T-cell (primary cell): ENCODE measurements around the gene FRG2. TPM values are rescaled to one million over a fixed set of nuclear protein-coding genes. Genes with fewer than 3 reads are reported as not detected.
"Not testable (repeated sequence)": the region's sequence is repeated elsewhere in the genome, so short reads cannot be mapped to it uniquely, and the experiment has no call there.

ENCODE experiments used
- ATAC-seq, 4 experiments: fragments of 200-7000 bp in 3 of 4; fragments of 150-1000 bp in 1 of 4; cut with Tn5 transposase; replicated peaks in 1 of 4; 1 replicate in 3 of 4; 2 replicates in 1 of 4; pipeline ENCODE4 v1.10.0; 2021; ENCODE audit warnings: moderate library complexity in 3 of 4, mild to moderate bottlenecking in 2 of 4, moderate number of reproducible peaks in 1 of 4
- CTCF ChIA-PET, 2 donors: fragments of 300-600 bp; sonication (Branson Sonifier 250); formaldehyde crosslinking; loops; one replicate each; lab custom pipeline; 2022; ENCODE audit warnings: antibody characterized with exemption in 2 of 2; lab: Charles Lee
- POLR2A ChIA-PET, 2 donors: fragments of 300-600 bp; sonication (Branson Sonifier 250); formaldehyde crosslinking; loops; one replicate each; lab custom pipeline; 2022; ENCODE audit warnings: antibody characterized with exemption in 2 of 2; lab: Charles Lee
- DNase-seq, 35 experiments: peaks; one replicate each; pipeline versions ENCODE4 v3.0.0 to v3.0.0-alpha.2; 2013 to 2023
- H3K27ac ChIP-seq: one replicate; pipeline ENCODE4 v1.5.1; 2013; ENCODE audit warnings: low read length
- H3K27me3 ChIP-seq, 2 experiments: replicated peaks in 1 of 2; 1 replicate in 1 of 2; 2 replicates in 1 of 2; pipeline versions ENCODE4 v1.6.1 to v1.7.0; 2013; ENCODE audit warnings: low read length in 1 of 2, mixed read lengths in 1 of 2; ENCODE audit not compliant: control insufficient read depth in 2 of 2, insufficient read depth in 2 of 2; ENCODE audit errors: extremely low read depth in 1 of 2
- H3K36me3 ChIP-seq, 2 donors: 1 replicate in 1 of 2; 2 replicates in 1 of 2; pipeline versions ENCODE4 v1.6.1 to v1.7.0; 2013; ENCODE audit warnings: low read length in 1 of 2; ENCODE audit not compliant: control insufficient read depth in 2 of 2, insufficient read depth in 1 of 2; ENCODE audit errors: extremely low read depth in 1 of 2
- H3K4me1 ChIP-seq, 2 experiments: 1 replicate in 1 of 2; 2 replicates in 1 of 2; pipeline versions ENCODE4 v1.6.1 to v1.7.0; 2013; ENCODE audit warnings: low read length in 2 of 2, mixed read lengths in 1 of 2; ENCODE audit not compliant: insufficient read depth in 2 of 2, control insufficient read depth in 1 of 2; ENCODE audit errors: extremely low read depth in 1 of 2
- H3K4me3 ChIP-seq, 2 donors: 1 replicate in 1 of 2; 2 replicates in 1 of 2; pipeline versions ENCODE4 v1.5.1 to v1.7.0; 2013; ENCODE audit warnings: mild to moderate bottlenecking in 2 of 2, low read length in 1 of 2, moderate library complexity in 1 of 2; ENCODE audit not compliant: control insufficient read depth in 1 of 2; ENCODE audit errors: extremely low read depth in 1 of 2
- H3K9me3 ChIP-seq: 2 replicates; pipeline ENCODE4 v1.7.0; 2013
- H3K27ac Mint-ChIP-seq, 2 donors: one replicate each; pipeline ENCODE4 v1.8.0; 2020 to 2021; ENCODE audit warnings: mild to moderate bottlenecking in 2 of 2, mixed read lengths in 2 of 2
- H3K27me3 Mint-ChIP-seq, 2 donors: one replicate each; pipeline ENCODE4 v1.8.0; 2021 to 2022; ENCODE audit warnings: mixed read lengths in 2 of 2
- H3K36me3 Mint-ChIP-seq: one replicate; pipeline ENCODE4 v1.8.0; 2021; ENCODE audit warnings: mixed read lengths
- H3K4me1 Mint-ChIP-seq, 3 donors: one replicate each; pipeline ENCODE4 v1.8.0; 2020 to 2022; ENCODE audit warnings: mixed read lengths in 3 of 3, mild to moderate bottlenecking in 1 of 3
- H3K4me3 Mint-ChIP-seq, 3 donors: one replicate each; pipeline ENCODE4 v1.8.0; 2020 to 2022; ENCODE audit warnings: mild to moderate bottlenecking in 3 of 3, mixed read lengths in 3 of 3, moderate library complexity in 3 of 3
- H3K9me3 Mint-ChIP-seq, 3 donors: one replicate each; pipeline ENCODE4 v1.8.0; 2020 to 2022; ENCODE audit warnings: mixed read lengths in 3 of 3
- WGBS: methylation state at CpG from one replicate; pipeline ENCODE4 v1.1.5; 2013; ENCODE audit warnings: missing lambda C conversion rate; ENCODE audit not compliant: insufficient coverage; 5-methylcytosine and 5-hydroxymethylcytosine counted together
- total RNA-seq, 35 experiments: library from RNA in 6 of 35; stranded (reverse) in 6 of 35; fragments of 120-200 nt in 1 of 35; gene quantifications; one replicate each; pipeline versions ENCODE4 v1.2.1 to v1.2.4 and lab custom pipeline; 2013 to 2026

FRG2 gene
- total RNA-seq (not detected), total RNA-seq (lab: John Stamatoyannopoulos, UW) (0 to 0.12 (median 0) reads per million in 29 experiments)
- not detected for total RNA-seq (2013)

DNA sequence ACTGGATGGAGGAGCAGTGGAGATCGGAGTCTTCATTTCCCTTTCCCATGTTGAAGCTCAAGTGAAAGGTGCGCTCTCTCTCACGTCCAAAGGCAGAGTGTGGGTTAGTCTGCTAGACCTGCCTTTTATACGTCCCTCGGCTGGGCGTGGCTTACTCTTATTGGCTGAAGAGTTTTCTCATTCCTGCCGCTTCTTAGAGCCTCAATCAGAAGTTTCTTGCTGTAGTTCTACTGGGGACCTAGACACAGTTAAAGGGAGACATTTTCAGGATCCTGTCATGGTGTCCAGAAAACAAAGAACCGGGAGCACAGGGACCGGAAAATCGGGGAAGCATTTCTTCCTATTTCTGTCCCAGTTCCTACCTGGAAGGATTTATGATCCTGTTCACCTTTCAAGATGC is at the start of gene FRG2:
TSS of gene FRG2 (minus strand) at position 101 of the 400 bp plus-strand sequence. CDS start at position 49, 52 bp downstream.
- H3K27ac ChIP-seq, ATAC-seq, H3K4me3 ChIP-seq, H3K36me3 ChIP-seq, POLR2A ChIA-PET, H3K4me3 Mint-ChIP-seq, CTCF ChIA-PET, H3K27me3 Mint-ChIP-seq, H3K27me3 ChIP-seq, H3K4me1 ChIP-seq, H3K9me3 ChIP-seq, H3K27ac Mint-ChIP-seq, DNase-seq, H3K36me3 Mint-ChIP-seq, H3K9me3 Mint-ChIP-seq, H3K4me1 Mint-ChIP-seq: not testable (repeated sequence)
- WGBS = no CpG with 5 or more reads among the region's 10 CpGs

DNA sequence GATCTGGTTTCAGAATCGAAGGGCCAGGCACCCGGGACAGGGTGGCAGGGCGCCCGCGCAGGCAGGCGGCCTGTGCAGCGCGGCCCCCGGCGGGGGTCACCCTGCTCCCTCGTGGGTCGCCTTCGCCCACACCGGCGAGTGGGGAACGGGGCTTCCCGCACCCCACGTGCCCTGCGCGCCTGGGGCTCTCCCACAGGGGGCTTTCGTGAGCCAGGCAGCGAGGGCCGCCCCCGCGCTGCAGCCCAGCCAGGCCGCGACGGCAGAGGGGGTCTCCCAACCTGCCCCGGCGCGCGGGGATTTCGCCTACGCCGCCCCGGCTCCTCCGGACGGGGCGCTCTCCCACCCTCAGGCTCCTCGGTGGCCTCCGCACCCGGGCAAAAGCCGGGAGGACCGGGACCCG is 41.3 kb upstream of the FRG2 start:
- H3K9me3 ChIP-seq, H3K27ac Mint-ChIP-seq, H3K27me3 Mint-ChIP-seq, POLR2A ChIA-PET, H3K9me3 Mint-ChIP-seq, H3K4me1 ChIP-seq, H3K4me1 Mint-ChIP-seq, H3K4me3 Mint-ChIP-seq, H3K36me3 Mint-ChIP-seq, H3K36me3 ChIP-seq, H3K4me3 ChIP-seq, ATAC-seq, CTCF ChIA-PET, H3K27ac ChIP-seq, H3K27me3 ChIP-seq: not testable (repeated sequence)
- DNase-seq = peak in 5 of 35 experiments; percentile 0 to 40 (median 6)
- 81% methylated on average over 34 of the region's 45 CpGs for WGBS

DNA sequence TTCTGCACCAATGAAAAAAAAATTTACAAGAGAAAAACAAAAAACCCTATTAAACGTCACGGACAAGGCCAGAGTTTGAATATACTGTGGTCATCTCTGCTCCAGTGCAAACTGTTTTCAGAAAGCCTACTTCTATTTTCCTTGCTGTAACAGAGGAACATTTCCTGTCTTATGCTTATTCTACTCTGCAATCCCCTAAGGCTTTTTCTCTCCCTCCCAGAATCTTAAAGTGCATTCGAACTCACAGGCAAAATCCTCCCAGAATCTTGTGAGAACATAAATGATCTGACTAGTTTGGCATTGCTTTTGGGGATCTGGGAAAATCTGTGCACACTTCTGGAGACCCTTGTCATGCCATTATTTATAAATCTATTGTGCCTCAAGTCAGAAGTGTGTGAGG is 37.7 kb upstream of the FRG2 start:
- DNase-seq, H3K27me3 ChIP-seq, H3K4me3 Mint-ChIP-seq, H3K36me3 Mint-ChIP-seq, ATAC-seq, H3K9me3 Mint-ChIP-seq, H3K27me3 Mint-ChIP-seq, H3K4me1 ChIP-seq, H3K27ac ChIP-seq, H3K9me3 ChIP-seq, H3K4me3 ChIP-seq, H3K4me1 Mint-ChIP-seq, POLR2A ChIA-PET, H3K36me3 ChIP-seq, CTCF ChIA-PET, H3K27ac Mint-ChIP-seq: not testable (repeated sequence)
- no CpG with 5 or more reads among the region's 3 CpGs for WGBS

DNA sequence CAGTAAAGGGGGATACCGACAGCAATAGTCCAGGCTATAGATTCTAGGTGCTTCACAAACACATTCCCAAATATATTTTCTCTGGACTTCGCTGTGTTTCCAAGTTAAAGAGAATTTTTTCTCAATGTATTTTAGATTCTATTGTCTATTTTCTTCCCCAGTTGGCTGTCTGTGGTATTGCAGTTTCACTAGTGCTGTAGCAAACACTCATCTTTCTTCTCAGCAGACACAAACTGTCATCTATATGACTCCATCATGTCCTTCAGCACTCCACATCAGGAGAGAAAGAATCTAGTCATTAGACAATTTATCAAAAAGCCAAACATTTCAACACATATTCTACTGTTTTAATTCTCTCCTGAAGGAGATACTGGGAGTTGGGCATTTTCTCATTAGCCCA is 37.3 kb upstream of the FRG2 start, which contains the start of gene DBET:
TSS of gene DBET (plus strand) at position 161 of the 400 bp plus-strand sequence.
- H3K9me3 Mint-ChIP-seq, H3K27me3 Mint-ChIP-seq, DNase-seq, ATAC-seq, H3K27ac ChIP-seq, H3K4me1 ChIP-seq, H3K9me3 ChIP-seq, H3K36me3 ChIP-seq, H3K4me1 Mint-ChIP-seq, CTCF ChIA-PET, H3K27me3 ChIP-seq, POLR2A ChIA-PET, H3K27ac Mint-ChIP-seq, H3K36me3 Mint-ChIP-seq, H3K4me3 Mint-ChIP-seq, H3K4me3 ChIP-seq: not testable (repeated sequence)
- no CpG with 5 or more reads among the region's 2 CpGs for WGBS

DNA sequence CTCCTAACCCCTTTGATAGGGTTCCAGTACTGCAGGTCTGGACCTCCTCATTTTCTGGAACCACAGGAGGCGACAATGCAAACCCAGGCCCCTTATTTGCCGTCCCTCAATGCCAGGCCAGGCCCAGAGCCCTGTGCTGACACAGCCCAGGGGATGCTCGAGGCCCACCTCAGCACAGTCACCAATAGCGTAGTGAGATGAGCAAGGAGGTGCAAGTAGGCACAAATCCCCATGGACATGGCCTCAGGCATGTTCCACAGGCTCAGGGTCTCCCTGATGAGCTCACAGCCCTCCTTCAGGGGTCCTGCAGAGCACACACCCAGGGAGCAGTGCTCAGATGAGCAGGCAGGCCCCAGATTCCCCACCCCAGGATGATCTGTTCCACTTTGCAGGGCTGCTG is 31.9 kb upstream of the FRG2 start:
- H3K36me3 ChIP-seq, H3K27ac ChIP-seq, H3K36me3 Mint-ChIP-seq, H3K4me3 ChIP-seq, ATAC-seq, H3K9me3 Mint-ChIP-seq, H3K9me3 ChIP-seq, POLR2A ChIA-PET, CTCF ChIA-PET, H3K27me3 Mint-ChIP-seq, H3K4me1 ChIP-seq, H3K4me1 Mint-ChIP-seq, H3K27ac Mint-ChIP-seq, DNase-seq, H3K4me3 Mint-ChIP-seq, H3K27me3 ChIP-seq: not testable (repeated sequence)
- 80% methylated on average over 1 of the region's 4 CpGs for WGBS

DNA sequence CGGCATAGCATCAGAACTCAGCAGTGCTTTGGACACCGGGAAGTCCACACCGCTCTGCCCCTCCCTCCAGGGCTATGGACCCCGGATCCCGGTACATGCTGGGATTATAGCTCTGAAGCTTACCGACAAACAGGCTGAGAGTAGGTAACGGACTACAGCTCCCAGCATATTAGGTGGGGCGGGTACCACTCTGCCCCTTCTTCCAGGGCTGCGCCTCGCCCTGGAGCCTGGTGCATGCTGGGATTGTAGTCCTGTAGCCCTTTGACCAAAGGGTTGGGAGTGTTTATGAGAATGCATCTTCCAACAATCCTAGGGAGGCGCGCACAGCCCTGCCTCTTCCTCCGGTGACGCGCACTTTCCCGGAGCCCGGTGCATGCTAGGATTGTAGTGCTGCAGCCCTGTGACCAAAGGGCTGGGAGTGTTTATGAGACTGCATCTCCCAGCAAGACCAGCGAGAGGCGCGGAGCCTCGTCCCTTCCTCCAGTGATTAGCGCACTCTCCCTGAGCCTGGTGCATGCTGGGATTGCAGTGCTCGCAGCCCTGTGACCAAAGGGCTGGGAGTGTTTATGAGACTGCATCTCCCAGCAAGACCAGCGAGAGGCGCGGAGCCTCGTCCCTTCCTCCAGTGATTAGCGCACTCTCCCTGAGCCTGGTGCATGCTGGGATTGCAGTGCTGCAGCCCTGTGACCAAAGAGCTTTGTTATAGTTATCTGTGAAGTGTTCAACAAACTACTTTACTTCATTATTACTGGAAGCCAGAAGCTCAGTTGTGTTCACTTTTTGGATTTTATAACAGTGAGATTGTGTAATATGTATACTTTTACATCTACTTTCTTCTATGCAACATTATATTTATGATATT is 22.6 kb upstream of the FRG2 start:
- H3K27ac ChIP-seq, H3K36me3 ChIP-seq, ATAC-seq, CTCF ChIA-PET, H3K36me3 Mint-ChIP-seq, H3K27me3 ChIP-seq, H3K9me3 ChIP-seq, H3K4me1 ChIP-seq, H3K4me3 Mint-ChIP-seq, POLR2A ChIA-PET, H3K27me3 Mint-ChIP-seq, H3K4me1 Mint-ChIP-seq, H3K4me3 ChIP-seq, DNase-seq, H3K27ac Mint-ChIP-seq, H3K9me3 Mint-ChIP-seq: not testable (repeated sequence)
- no CpG with 5 or more reads among the region's 28 CpGs for WGBS
